ENCODE data around the gene TBL1Y.
"Not testable (repeated sequence)": the region's sequence is repeated elsewhere in the genome, so short reads cannot be mapped to it uniquely, and the experiment has no call there.

TBL1Y gene

DNA sequence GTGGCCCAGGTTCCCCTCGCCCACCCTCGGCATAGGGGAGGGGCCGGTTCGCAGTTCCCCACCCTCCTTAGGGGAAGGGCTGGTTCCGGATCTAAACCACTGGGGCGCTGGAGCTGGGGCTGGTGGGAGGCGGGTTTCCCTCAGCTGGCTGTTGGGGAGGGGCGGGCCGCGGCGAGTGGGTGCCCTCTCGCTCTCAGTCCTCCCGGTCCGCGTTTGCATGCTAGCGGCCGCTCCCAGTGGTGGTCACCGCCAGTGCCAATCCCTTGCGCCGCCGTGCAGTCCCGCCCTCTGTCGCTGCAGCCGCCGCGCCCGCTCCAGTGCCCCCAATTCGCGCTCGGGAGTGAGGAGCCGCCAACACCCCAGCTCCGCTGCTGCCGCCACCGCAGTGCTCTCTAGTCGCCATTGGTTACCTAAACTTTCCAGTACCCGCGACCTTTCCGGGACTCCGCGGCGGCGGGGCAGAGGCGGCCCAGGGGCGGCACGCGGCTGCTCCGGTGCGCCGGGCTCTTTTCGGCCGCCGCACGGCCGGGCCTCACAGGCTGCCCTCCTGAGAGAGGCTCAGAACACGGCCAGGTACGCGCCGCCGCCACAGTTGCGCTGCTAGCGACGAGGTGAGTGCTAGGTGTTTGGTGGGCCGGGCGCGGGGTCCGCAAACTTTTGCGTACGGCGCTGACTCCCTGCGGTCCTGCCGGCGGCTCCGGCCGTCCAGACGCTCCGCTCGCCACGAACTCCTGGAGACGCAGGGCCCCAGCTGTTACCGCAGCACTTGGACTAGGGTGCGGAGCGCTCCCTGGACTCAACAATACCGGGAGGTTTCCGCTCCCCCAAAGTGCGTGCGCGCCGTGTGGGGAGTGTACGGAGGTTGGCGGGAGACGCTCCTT is at the start of gene TBL1Y:
TBL1Y (plus strand) TSS at position 326 of the 881 bp plus-strand sequence. CDS start 114,388 bp downstream, outside the sequence.
- DNase-seq = no peak

DNA sequence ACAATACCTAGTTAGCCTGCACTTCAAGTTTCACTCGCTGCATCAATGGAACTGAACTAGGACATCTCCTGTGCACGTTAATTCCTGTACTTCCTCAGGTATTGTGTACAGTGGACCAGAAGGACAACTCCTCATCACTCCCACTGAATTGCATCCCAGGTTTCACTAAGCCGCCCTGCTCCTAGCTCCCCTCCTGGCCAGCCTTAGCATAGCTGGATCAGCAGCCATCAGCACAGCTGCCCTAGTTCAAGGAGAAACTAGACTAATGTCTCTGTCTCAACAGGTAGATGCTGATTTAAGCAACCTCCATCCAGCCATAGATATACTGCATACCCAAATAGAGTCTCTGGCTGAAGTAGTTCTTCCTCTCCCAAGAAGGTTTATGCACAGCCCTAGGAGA is 16.0 kb upstream of the TBL1Y start:
- DNase-seq = no peak

DNA sequence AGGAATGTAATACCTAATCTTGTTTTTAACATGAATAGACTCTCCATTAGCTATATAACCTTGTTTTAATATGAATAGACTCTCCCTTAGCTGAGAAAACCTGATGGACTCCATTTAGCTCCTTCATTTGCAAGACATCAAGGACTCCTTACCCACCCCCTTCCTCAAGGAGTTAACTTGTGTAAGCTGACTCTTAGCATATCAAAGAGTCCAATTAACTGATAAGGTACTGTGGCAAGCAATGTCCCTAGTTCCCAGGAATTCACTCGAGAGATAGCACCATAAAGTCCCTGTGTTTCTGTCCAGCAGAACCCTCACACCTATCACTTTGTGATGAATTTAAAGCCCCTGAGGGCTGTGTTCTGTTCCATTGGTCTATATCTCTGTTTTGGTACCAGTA is 15.3 kb upstream of the TBL1Y start:
- no peak for DNase-seq

DNA sequence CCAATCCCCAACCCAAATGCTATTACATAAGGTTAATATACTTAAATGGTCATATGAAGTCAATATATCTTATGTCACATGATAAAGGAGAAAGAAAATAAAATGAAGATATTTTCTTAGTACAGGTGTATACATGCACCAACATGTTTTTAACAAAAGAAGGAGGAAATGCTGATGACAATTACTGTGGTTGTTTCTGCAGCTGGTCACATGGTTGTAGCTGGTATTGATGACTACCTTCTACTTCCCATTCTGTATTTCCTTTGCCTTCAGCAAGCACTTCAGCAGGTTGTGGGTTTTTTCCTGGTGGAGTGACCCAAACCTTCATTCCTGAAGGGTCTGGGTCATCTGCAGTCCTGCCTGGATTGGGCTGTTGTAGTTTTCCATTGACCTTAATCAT is 8.4 kb upstream of the TBL1Y start:
- not testable (repeated sequence) for DNase-seq

DNA sequence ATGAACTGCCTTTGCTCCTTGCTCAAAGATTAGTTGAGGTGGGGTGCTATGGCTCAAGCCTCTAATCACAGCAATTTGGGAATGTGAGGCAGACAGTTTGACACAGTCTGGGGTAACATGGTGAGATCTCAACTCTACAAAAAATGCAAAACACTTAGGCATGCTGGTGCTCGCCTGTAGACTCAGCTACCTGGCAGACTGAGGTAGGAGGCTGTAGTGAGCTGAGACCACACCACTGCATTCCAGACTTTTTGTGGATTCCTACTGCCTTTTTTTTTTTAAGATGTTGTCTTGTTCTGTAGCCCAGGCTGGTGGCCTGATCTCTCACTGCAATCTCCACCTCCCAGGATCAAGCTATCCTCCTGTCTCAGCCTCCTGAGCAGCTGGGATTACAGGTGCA is 2.9 kb upstream of the TBL1Y start:
- DNase-seq = no peak

DNA sequence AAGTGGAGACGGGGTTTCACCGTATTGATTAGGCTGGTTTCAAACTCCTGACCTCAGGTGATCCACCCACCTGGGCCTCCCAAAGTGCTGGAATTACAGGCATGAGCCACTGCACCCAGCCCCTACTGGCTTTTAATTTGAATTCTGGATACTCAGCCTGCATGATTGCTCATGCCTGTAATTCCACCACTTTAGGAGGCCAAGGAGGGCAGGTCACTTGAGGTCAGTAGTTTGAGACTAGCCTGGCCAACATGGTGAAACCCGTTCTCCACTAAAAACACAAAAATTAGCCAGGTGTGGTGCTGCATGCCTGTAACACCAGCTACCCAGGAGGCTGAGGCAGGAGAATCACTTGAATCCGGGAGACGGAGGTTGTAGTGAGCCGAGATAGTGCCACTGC is 2.5 kb upstream of the TBL1Y start:
- not testable (repeated sequence) for DNase-seq

DNA sequence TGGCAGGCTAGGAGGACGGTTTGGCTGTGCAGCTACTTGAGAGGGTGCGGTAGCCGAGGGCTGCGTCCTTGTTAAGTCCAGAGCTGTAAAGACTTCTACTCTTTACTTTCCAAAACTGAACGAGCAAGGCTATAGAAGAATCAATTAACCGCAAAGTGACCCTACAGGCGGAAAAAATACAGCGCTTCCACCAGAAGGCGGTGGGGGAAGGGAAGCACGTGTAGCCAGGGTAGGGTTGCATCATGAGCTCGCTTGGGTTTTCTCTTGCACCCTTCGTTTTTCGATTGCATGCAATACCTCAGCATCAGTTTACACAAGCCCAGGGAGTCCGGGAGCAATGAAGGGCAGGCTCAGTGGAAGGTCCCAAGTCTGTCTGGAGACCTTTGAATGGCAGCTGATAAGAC is 1.4 kb upstream of the TBL1Y start:
- DNase-seq = no peak

DNA sequence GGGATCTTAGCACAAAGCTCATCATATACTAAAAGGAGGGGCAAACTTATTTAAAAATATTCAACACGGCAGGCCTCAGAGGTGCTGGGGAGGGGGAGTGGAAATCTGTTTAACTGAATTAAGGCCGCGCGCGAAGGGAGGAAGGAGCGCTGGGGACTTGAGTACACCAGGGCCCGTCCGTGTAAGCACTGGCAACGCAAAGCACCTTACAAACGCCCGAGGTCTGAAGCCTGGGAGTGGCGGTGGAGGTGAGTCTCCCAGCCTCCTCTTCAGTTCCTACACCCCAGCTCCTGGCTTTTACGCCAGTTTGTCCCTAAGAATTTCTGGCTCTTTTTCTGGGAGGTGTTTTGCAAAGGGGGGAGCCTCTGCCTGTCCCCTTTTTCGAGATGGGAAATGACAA is 641 bp upstream of the TBL1Y start:
- DNase-seq = no peak

DNA sequence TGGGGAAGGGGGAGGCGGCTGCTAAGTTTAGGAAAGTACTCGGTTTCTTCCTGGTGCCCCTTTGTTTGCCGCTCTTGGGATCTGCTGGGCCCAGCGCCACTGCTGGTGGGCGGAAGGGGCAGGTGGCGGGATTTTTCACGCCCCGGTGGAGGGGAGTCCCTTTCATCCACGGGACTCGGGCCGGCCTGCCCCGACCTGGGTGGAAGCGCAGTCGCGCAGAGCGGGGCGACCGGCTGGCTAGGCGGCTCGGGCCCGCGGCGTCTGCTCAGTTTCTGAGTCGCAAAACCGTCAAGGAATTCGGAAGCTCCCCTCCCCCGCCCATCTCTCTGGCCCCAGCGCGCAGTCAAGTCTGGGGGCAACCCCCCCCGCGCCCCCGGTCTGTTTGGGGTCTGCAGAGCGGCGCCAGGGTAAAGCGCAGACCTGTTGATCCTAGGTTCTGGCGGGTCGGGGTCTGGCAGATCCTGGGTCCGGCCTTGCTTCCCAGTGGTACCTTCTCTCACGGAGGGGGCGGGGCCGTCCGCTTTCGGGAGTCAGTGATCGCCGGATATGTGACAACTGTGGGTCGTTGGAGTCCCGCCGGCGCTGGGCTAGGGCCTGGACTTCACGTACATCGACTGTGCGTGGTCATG is 870 bp downstream of the TBL1Y start, which contains the start of gene AMELY:
AMELY (minus strand) TSS at position 500 of the 629 bp plus-strand sequence. CDS start 39,144 bp downstream, outside the sequence.
- no peak for DNase-seq

DNA sequence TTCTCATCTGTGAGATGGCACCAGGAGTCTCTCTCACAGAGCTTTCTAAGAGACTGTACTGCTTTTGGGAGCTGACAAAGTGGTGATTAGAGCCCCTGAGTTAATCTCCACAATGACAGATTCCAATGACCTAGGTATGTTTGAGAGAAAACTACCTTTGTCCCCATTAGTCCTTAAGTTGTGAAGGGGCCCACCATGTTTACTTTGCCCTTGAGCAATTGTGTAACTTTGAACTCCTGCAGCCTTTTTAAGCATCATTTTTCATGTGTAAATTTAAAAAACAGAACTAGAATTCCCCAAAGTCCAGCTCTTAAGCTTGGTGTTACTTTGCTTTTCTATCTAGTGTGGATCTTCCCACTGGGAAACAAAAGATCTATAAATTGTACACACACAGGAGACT is 2.9 kb downstream of the TBL1Y start:
- DNase-seq = no peak

DNA sequence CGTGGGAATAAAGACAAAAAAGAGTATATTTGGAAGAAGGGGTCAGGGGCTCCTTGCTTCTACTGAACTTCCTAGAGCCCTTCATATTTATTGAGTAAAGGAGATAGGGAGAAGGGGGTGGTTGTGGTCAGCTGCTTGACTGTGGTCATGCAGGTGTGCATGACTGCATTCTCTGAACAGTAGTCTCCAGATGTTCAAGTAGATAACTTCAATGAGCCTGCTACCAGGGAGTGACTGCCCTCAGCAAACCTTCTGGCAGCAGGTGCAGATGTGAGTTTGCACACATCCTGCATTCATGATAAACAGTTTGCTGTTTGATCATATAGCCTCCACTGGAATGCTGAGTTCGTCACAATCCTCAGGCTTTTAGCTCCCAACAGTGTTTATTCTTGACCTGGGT is 10.6 kb downstream of the TBL1Y start:
- no peak for DNase-seq

DNA sequence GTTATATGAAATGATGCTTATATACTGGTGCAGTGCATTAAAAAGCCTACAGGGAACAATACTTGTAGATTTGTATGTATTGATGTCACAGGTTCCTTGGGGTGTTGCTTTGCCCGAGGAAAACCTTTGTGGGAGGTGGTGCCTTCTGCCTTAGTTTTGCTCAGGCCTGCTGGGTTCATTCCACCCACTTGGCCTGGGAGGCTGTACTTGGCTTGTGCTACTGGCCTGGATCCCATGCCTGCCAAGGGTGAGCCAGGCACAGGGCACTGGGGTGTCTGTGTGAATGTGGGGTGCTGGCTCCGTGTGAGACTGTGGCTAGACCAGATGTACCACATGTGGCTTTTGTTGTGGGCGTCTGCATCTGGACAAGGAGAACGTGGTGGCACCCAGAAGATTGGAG is 17.8 kb downstream of the TBL1Y start:
- no peak for DNase-seq

DNA sequence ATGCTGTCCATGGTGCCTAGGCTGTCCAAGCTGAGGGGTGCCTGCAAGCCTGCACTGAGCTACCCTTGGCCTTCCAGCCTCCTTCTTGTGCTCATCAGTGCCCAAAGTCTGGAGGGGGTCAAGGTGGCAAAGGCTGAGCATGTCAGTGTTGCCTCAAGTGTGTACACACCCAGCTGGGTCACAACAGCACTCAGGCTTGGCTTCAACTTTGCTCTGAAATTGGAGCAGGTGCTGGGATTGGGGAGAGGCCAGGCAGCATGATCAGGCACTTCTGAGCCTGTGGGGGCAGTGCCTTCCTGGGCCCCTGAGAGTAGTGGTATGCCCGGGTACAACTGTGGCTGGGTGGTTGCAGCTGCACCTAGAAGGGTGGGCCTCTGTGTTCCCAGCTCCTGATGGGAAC is 18.7 kb downstream of the TBL1Y start:
- no peak for DNase-seq

DNA sequence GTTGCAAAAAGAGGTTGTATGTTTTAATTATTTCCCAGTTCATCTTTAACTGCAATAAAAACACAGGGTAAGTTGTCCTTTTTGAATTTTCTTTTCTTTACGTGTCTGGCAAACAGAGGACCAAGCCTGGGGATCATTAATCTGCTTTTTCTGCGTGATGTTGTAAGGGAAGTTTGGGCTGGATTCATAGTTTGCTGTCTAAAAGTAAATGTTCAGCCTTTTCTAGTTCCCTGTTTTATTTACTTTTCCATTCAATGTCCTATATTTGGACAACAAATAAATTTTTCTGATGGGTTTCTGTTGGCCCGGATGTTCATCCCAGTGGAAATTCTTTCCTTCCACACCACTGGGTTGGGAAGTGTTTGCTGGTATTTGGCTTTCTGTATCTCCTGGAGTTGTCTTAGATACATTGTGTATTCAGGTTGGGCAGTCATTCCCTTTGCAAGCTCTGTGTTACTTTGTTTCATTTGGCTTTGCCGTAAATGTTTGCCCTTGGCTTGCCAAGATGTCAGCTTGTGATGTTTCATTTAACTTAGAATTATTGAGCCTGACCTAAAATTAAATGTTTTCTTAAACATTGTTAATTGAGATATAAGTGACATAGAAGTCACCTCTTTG is 21.4 kb downstream of the TBL1Y start:
- DNase-seq = no peak

DNA sequence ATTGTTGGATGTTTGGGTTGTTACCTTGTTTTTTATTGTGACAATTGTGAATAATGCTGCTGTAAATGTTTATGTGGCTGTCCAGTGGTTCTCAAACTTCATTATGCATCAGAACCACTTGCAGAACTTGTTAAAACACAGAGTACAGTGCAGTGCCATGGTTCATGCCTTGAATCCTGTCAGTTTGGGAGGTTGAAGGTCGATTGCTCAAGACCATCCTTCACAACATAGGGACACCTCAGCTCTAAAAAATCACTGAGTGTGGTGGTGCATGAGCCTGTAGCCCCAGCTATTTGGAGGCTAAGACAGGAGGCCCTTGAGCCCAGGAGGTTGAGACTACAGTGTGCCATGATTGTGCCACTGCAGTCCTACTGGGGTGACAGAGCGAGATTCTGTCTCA is 25.0 kb downstream of the TBL1Y start:
- DNase-seq = no peak

DNA sequence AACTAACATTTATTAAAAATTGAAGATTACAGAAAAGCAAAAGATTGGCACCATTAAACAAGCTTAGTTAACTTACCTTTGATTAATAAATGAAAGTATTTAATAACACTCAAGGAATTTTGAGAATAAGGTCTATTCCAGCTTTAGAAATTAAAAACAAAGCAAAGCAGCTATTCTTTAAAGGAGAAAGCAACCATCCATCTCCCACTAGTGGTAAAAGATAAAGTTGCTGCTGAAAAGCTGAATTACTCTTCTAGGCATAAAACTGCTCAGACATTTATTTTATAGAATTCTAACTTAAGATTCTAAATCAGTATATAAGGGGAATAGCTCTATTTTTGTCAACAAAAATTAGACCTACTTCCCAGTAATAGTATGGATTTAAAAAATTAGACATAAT is 37.2 kb downstream of the TBL1Y start:
- DNase-seq = no peak

DNA sequence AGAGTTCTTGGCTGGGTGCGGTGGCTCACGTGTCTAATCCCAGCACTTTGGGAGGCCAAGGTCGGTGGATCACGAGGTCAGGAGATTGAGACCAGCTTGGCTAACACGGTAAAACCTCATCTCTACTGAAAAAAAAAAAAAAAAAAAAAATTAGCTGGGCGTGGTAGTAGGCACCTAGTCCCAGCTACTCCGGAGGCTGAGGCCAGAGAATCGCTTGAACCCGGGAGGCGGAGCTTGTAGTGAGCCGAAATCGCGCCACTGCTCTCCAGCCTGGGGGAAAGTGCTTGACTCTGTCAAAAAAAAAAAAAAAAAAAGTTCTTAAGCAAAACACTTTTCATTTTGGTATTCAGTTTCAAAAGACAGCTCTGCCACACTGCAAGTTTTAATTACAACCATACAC is 37.9 kb downstream of the TBL1Y start:
- DNase-seq = no peak

DNA sequence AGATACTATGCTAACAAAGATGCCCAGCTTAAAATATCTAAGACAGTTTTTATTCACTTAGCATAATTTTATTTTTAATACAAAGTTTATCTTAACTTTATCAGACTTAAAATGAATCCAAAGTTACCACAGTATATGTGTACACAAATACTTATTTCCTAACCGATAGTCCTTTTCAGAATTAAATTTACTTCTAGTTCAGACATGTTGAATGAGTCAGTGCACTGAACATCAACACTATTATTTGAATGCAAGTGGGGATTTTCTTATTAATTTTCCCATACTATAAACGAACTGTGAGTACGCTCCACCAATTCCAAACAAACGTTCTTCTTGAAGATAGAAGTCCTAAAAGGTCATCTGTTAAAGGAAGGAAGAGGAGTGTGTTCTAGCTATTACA is 39.5 kb downstream of the TBL1Y start:
- DNase-seq = no peak

DNA sequence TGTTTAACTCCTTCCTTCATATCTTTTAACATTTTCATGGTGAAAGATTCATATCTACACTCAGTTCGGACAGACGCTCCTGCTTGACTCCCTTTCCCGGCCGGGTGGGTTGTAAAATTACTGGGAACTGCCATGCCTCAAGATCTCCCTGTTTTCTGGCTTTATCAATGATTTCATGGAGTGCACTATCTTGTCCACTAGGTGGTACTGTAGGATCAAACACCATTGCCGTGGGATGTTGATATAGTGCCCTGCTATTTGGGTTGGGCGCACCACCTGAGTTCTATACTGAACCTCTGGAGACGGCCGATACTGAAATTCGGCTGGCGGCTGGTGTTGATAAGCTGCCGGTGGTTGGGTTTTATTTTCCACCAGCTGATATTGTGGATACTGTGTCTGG is 54.2 kb downstream of the TBL1Y start:
- no peak for DNase-seq

DNA sequence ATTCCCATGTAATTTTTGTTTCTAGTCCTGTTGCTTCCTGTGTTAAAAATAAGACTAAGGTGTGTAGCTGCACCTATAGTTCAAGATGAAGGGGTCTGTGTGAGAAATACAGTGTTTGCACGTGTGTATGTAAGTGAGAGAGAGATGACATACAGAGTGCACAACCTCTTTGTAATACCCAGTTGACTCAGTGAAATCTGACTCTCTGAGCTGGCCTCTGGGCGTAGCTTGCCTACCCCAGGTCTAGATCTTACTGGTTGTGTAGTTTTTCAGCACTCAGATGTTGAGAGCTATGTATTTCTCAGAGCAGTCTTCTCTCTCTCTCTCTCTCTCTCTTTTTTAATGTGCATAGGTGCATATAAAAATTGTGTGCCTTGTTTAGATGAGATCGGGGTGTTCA is 56.0 kb downstream of the TBL1Y start:
- DNase-seq = no peak

DNA sequence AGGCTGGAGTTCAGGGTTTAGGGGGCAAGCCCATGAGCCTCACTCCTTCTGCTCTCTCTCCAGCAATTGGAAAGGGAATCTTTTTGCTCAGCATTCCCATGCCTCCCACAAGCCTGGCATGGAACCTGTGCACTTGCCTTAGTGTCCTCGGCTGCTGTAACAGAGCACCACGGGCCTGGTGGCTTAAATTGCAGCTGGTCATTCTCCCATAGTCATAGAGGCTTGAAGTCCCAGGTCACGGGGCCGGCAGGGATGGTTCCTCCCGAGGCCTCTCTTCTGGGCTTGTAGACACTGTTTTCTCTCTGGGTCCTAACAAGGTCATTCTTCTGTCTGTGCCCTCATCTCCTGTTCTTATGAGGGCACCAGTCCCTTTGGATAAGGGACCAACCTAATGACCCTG is 57.2 kb downstream of the TBL1Y start:
- no peak for DNase-seq

DNA sequence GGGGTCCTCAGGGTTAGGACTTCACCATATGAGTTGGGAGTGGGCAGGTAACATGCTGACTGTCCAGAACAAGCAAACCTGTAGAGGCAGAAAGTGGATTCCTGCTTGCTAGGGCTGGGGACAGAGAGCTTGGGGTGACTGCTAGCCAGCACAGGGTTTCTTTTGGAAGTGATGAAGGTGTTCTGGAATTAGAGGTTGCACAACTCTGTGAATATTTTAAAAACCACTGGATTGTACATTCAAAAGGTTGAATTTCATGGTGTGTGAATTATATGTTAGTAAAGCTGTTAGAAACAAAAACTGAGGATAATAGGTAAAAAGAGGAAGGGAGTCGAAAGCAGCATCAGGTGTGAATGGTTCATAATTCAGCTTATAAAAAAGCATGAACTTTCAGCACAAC is 57.7 kb downstream of the TBL1Y start:
- no peak for DNase-seq

DNA sequence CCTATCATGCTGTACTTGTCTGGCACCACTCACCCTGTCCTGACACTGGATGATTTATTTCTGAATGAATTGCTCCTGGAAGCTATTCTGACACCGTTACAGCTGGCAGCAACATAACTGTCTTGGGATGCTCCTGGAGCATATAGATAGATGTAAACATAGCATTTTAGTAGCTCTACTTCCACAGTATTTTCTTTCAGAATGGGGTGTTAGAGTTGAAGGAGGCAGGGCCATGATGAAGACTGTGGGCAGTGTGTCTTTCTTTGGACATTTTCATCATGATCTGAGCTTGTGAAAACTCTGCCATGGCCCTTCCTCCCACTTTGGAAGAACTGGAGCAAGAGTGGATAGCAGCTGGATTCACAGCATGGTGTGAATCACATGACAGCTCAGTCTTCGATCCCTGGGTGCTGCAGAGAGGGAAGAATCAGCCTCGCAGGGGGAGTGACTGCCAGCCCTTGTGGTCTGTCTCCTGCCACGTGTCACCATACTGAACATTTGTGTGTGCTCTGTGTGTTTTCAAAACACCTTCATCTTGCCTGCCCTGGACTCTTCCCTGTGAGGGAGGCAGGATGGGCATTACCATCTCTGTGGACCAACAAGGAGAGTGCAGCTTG is 61.9 kb downstream of the TBL1Y start:
- no peak for DNase-seq

DNA sequence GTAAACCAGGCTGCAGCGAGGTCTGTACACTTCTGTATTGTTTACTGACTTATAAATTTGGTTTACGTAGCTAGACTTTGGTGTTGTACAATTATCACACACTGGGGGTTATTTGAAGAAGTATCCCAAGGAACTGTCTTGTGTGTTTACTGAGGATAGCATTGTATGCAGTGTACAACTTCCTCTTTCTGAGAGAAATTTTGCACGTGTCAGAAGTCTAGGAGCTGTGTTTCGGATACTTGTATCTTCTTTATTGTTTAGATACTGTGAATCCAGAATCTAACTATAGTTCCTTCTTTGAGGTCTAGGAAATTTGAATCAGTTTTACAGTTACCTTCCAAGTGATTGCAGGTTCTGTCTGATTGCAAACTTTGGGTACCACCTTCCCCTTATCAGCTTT is 64.5 kb downstream of the TBL1Y start:
- DNase-seq = no peak

Measured in GOT3 (cell line).